Measurements from ENCODE around the gene CLCN5.
A peak's percentile ranks its signal among the peaks of the same experiment; 100 is the strongest.

The CLCN5 gene

DNA sequence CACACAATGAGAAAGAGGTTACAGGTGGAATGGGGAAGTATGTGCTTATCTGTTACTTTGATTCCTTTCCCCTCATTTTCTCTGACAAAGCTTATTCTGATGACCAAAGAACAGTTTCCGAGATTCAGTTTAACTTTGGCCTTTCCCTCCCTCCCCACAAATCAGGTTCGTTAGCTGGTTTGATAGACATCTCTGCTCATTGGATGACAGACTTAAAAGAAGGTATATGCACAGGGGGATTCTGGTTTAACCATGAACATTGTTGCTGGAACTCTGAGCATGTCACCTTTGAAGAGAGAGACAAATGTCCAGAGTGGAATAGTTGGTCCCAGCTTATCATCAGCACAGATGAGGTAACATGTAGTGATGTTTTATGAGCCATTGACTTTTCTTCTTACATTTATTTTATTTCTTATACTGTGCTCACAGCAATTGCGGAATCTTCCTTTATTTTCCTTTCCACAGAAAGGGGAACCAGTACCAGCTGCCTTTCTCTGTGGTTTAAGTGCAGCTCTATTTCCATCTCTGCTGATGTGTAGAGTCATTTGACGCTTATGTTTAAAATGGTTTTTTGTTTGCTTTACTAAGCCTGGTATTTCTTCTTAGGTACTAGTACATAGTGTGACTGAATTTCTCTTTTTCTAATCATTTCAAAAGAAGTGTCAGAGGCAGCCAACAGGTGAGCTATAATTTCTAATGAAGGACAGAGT is 153.4 kb downstream of the CLCN5 start:
- no peak overlapping the region for H3K4me3 ChIP-seq (ENCODE audit: low read depth, low read length)
- TF ChIP-seq, protein P1, sequence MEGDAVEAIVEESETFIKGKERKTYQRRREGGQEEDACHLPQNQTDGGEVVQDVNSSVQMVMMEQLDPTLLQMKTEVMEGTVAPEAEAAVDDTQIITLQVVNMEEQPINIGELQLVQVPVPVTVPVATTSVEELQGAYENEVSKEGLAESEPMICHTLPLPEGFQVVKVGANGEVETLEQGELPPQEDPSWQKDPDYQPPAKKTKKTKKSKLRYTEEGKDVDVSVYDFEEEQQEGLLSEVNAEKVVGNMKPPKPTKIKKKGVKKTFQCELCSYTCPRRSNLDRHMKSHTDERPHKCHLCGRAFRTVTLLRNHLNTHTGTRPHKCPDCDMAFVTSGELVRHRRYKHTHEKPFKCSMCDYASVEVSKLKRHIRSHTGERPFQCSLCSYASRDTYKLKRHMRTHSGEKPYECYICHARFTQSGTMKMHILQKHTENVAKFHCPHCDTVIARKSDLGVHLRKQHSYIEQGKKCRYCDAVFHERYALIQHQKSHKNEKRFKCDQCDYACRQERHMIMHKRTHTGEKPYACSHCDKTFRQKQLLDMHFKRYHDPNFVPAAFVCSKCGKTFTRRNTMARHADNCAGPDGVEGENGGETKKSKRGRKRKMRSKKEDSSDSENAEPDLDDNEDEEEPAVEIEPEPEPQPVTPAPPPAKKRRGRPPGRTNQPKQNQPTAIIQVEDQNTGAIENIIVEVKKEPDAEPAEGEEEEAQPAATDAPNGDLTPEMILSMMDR (IDR thresholded peaks at IDR 0.05; ENCODE audit: low read depth, low read length, missing control alignments): no peak
- in situ Hi-C loops (cut with HindIII; ENCODE audit: low sequenced_read_pairs): no loop called here
- no peak for DNase-seq (ENCODE audit: low read depth)

DNA sequence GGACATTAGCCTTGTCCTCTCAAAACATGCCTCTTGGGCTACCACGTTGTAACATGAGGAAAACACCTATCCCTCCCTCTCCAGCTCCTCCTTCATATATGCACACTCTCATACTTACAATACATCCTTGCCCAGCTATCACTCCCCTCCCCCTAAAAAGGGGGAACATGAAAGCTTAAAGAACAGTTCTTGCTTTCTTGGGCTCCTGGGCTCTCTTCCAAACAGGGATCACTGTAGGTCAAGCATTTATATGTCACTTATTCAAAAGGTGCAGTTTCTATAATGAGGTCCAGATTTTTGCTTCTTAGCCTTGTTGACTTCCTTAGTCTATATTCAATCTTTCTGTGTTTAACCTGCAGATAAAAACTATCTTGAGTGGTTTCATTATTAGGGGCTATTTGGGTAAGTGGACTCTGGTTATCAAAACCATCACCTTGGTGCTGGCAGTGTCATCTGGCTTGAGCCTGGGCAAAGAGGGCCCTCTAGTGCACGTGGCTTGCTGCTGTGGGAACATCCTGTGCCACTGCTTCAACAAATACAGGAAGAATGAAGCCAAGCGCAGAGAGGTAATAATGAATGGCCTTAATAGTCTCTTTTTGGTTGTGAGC is 159.0 kb downstream of the CLCN5 start:
- no peak for DNase-seq (ENCODE audit: low read depth)
- H3K4me3 ChIP-seq (ENCODE audit: low read depth, low read length): no peak overlapping the region
- in situ Hi-C loops (cut with HindIII; ENCODE audit: low sequenced_read_pairs): no loop called here
- TF ChIP-seq, protein P1 (IDR thresholded peaks at IDR 0.05; ENCODE audit: low read depth, low read length, missing control alignments): peak; percentile 42

DNA sequence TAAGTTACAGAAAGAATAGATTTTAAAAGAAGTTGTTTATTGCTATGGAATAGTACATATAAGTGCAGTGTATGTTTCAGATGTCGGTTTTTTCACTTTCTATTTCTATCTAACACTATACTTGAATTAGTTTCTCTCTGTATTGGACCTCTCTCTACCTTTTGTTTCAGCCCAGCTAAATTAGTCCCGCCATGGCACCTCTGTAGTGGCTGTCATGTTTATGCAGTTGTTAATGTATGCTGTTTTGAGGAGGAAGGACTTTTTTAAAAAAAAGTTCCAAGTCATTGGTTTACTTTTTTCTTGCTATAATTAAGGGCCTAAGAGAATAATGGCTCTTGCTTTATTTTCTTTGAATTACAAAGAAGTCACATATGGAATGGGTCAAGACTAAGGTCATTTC is 160.3 kb downstream of the CLCN5 start:
- no peak overlapping the region for H3K4me3 ChIP-seq (ENCODE audit: low read depth, low read length)
- in situ Hi-C loops (cut with HindIII; ENCODE audit: low sequenced_read_pairs): no loop called here
- no peak for DNase-seq (ENCODE audit: low read depth)
- TF ChIP-seq, protein P1 (IDR thresholded peaks at IDR 0.05; ENCODE audit: low read depth, low read length, missing control alignments): no peak

DNA sequence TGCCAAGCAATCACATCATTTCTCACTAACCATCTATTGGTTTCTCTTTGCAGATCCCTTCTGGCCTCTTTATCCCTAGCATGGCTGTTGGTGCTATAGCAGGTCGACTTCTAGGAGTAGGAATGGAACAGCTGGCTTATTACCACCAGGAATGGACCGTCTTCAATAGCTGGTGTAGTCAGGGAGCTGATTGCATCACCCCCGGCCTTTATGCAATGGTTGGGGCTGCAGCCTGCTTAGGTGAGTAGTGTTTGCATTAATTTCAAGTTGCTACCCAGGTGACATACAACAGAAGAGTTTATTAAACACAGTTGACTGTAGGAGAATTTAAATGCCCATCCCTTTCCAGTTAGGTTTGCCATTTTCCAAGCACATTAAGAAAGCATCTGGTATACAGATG is 166.2 kb downstream of the CLCN5 start:
- in situ Hi-C loops (cut with HindIII; ENCODE audit: low sequenced_read_pairs): no loop called here
- no peak overlapping the region for H3K4me3 ChIP-seq (ENCODE audit: low read depth, low read length)
- TF ChIP-seq, protein P1 (IDR thresholded peaks at IDR 0.05; ENCODE audit: low read depth, low read length, missing control alignments): no peak
- DNase-seq (ENCODE audit: low read depth): no peak

DNA sequence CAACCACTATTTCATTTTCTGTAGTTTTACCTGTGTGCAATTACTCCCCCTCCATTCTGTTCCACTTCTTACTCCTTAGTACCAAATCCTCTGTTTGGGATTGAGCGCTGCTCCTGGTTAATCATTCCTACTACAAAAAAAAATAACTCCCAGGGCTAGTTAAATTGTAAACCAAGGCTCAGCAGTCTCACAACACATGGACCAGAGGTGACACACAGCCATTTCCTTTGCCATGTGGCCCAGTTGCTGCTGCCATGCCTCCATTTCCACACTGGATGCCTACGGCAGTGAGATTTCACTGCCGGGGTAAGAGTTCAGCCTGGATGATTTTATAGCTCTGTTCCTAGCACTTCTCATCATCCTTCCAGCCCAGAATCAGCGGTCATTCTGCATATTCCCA is 171.2 kb downstream of the CLCN5 start:
- in situ Hi-C loops (cut with HindIII; ENCODE audit: low sequenced_read_pairs): no loop called here
- no peak overlapping the region for H3K4me3 ChIP-seq (ENCODE audit: low read depth, low read length)
- DNase-seq (ENCODE audit: low read depth): no peak
- TF ChIP-seq, protein P1 (IDR thresholded peaks at IDR 0.05; ENCODE audit: low read depth, low read length, missing control alignments): no peak

DNA sequence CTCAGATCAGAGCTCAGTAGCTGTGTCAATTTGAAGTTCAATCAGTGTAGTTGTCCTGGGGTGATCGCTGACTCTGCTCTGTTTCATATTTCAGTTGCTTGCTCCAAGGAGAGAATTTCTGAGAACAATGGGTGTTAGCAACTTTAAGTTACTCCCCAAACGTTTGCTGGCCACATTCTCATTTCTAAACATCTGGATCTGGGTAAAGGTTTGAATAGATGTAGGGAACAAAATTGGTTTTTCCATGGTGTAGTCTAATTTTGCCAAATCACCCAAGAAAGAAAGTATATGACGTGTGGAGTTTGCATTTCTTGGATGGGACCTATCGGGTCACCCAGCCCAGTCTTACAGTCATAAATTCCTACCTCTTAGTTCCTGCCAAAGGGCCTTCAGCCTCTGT is 174.7 kb downstream of the CLCN5 start:
- no peak for DNase-seq (ENCODE audit: low read depth)
- TF ChIP-seq, protein P1 (IDR thresholded peaks at IDR 0.05; ENCODE audit: low read depth, low read length, missing control alignments): no peak
- H3K4me3 ChIP-seq (ENCODE audit: low read depth, low read length): no peak overlapping the region
- in situ Hi-C loops (cut with HindIII; ENCODE audit: low sequenced_read_pairs): no loop called here

Measured in astrocyte of the cerebellum (primary cell).